ENCODE results near the gene TMEM151A.

The TMEM151A gene

DNA sequence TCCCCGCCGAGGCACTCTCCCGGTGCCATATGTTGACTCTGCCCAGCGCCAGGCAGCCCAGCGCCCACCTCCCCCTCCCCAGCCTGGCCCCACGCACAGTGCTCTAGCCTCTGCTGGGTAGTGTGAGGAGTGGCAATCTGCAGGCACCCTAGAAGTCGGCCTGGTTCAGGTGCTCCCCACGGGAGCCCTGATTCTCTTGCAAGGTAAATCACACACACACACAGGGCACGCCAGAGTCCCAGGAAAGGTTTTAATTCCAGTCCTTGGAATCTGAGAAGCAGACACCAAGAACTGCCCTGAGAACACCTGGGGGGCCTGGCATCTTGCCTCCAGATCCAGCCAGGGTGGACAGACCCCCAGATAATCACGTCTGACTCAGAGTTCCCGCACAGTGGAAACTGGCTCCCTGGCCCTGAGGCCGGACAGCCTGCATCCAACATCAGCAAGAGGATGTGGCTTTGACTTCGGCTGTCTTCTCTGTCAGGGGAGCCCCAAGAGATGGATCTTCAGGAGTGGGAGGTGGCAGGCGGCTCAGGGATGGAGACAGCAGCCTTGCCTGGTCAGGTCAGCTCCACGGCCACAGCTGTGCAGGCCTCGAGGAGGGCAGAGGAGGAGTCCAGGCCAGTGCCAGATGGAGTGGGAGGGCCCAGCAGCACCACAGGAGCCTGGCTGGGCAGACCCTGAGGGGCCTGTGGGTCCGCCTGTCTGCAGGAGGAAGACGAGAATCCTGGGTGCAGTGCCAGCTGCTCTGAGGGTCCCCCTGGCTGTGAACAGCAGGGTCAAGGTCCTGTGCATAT is 45.6 kb downstream of the TMEM151A start:
- DNase-seq (ENCODE audit: low spot score) = no peak

DNA sequence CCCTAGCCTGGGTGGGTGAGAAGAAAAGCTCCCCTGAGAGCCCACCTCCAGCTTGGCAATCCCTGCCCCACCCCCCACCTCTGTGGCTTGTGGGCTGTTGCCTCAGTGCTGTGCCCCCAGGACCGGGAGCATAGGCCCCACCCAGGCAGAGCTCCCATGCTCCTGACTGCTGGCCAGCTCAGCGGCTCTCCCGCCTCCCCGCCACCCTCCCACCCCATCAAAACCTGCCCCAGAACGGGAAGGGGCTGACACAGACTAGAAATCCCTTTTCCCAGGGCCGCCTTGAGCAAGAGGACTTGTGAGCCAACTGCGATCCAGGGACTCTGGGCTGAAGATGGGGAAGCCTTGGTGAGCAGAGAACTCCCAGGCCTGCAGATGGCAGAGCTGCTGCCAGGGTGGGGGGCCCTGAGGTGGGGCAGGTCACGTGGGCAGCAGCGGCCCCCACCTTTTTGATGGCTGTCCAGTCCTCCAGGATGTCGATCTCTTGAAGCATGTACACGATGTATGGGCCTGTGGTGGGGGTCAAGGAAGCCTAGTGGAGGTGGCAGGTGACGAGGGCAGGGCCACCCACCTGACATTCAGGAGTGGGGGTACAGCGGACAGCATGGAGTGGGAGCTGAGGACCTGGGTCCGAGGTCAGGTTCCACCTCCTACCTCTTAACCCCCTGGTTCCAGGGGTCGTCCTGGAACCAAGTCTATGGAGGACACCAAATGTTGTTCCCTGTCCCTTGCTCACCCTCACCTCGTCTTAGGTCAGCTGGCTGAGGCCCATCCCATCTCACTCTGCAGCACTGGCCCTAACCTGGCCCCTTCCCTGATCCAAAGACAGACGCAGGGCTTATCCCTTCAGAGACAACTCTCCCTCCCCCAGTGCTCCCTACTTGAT is 46.8 kb downstream of the TMEM151A start:
- no peak for DNase-seq (ENCODE audit: low spot score)

DNA sequence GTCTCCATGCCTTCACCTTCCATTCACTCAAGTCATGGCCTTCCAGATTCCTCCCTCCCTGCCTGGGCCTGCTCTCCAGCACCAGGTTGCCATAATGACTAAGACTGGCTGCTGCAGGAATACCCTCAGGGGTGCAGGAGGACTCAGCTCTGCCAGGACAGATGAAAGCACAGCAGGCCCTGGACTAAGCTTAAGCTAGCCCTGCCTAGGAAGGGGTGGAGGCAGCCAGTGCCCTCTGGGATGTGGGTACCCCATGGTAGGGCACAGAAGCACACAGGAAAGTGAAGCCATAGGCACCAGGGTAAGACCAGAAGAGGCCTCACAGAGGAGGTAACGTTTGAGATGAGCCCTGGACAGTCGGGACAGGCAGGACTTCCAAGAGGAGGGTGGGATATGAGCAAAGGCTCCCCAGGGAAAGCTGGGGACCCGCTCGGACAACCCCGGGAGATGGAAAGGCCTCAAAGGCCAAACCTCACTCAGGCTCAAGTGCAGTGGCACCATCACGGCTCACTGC is 47.5 kb downstream of the TMEM151A start:
- DNase-seq (ENCODE audit: low spot score) = no peak

DNA sequence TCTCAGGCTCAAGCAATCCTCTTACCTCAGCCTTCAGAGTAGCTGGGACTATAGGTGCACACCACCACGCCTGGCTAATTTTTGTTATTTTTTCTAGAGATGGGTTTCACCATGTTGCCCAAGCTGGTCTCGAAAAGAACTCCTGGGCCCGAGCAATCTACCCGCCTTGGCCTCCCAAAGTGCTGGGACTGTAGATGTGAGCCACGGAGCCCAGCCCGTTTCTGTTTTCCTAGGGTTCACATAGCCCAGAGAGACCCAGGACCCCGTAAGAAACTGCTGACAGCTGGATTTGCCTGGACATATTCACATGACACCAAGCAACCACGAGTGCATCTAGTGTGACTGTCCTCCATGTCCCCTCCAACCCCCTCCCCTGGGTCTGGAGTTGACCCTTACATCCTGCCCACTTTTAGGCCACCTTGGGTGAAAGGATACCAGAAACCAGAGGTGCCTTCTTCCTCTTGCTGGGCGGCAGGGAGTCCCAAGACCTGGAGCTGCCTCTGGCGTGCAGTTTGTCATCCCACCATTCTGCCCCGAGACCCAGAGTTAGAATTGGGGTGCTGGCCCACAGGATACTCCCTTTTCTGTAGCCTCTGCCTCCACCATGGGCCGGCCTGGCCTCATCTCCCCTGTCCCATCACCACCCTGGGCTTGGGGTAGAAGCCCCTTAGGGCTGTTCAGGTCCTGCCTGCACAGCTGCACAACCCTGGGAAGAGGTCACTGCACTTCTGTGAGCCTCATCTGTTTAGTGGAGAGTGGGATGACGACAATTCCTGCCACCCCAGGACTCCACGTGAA is 48.2 kb downstream of the TMEM151A start:
- DNase-seq (ENCODE audit: low spot score) = no peak

DNA sequence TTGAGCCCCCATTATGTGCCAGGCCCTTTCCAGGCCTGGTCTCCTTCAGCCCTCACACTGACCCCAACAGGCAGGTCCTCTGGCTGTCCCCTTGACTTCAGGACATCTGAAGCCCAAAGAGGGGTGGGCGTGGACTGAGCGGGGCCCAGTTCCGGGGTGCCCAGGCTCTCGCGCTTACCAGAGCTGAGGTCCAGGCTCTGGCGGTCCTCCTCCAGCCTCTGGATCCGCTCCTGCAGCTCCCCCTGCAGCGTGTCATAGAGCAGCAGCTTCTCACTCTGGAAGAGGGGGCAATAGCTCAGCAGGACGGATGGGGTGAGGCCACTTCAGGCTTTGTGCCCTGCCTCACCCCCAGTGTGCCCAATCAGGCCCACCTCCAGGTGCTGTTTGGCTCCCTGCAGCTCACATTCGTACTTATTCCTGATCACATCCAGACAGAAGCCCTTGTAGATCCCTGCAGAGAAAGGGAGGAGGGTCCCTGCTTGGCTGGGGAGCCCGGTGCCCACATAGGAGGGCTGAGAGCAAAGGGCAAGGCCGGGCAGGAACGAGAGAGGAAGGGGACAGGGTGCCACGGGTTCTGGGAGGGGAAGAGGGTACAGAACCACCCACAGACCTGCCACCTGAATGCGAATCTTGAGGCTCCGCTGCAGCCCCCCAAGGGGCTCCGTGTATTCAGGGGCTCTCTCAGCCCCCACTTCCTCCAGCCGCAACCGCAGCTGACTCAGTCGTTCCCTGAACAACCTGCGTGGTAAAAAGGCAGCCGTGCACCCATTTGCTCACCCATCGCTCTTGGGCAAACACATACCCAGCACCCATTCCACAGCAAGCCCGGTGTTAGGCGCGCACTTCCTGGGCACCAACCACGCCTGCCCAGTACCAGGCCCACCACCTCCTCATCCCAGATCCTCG is 49.2 kb downstream of the TMEM151A start:
- no peak for DNase-seq (ENCODE audit: low spot score)

DNA sequence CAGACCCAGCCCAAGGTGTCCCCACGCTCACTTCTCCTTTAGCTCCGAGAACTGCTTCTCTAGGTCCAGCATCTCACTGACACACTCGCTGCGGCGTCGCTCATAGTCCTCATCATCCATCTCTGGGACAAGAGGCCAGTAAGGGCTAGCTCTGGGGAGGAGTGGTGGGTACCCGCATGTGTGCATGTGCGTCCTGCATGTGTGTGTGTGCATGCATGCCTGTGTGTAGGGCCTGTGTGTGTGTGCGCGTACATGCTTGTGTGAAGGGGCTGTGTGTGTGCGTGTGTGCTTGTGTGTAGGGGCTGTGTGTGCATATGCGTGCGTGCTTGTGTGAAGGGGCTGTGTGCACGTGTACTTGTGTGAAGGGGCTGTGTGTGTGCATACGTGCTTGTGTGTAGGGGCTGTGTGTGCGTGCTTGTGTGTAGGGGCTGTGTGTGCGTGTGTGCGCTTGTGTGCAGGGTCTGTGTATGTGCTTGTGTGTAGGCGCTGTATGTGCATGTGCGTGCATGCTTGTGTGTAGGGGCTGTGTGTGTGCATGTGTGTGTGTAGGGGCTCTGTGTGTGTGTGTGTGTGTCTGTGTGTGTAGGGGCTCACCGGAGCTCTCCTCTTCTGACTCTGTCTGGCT is 49.9 kb downstream of the TMEM151A start:
- DNase-seq (ENCODE audit: low spot score) = no peak

DNA sequence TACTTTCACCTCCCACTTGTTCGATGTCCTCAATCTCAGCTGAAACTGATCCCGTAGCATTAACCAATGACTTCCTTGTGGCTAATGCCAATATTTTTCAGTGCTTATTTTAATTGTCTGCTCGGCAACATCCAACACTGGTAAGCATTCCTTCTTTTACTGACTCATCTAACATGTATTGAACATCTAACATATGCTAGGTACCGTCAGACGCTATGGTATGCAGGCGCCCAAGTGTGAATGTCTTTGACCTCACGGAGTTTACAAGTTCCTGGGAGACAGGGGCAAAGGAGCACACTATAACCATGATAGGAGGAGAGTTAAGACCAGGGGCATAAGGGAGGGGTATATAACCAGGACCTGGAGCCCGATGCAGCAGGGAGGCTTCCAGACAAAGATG is 51.5 kb downstream of the TMEM151A start:
- no peak for DNase-seq (ENCODE audit: low spot score)

DNA sequence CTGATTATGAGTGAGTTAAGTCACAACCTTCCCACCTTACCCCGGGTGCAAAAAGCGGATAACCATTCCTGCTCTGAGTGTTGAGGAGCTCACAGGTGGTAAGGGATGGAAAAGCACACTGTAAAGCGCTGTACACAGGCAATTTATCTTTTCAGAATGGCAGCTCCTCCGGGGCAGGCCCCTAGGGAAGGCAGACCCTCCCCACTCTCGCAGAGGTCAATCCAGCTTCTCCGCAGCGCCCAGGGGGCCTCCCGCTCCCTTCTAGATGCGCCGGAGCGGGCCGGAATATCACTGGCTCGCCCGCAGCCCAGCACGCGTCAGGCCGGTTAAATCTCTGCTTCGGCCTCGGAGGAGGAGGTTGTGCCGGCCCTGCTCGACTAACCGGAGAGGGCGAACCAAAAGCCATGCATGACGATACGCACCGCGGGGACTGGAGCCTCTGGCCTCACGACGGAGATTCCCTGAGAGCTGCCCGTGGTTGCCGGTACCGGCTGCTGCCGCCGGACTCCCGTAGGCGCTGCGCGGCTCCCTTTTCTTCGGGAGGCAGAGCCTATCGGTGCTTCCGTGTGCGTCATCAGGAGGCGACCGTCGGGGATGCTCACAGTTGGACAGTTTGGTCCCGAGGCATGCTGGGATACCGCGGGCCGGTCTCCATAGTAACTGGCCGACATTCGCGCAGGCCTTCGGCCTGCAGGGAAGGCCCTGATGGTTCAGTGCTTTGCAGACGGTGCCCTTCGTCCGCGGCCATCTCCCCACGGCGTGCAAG is 53.0 kb downstream of the TMEM151A start, which contains the start of gene BRMS1:
Gene BRMS1 (minus strand): TSS at position 555 of the 766 bp plus-strand sequence. CDS start 2,870 bp downstream, outside the sequence.
- DNase-seq (ENCODE audit: low spot score) = peak; percentile 98

DNA sequence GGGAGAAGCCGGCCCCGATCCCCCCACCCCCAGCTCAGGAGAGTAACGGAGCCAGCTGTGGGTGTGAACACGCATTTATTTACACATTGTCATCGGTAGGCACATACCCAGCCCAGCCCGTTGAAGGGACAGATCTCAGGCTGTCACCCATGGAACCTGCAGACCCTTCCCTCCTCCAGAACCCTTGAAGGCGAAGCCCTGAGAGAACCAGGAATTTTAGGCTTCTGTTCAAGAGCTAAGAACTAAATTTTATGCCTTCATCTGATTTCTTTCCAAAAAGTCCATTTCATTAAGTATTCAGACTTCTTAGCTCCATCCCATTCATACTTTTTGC is 53.6 kb downstream of the TMEM151A start:
- DNase-seq (ENCODE audit: low spot score) = no peak

Data from hematopoietic multipotent progenitor cell treated with erythropoietin and hydrocortisone succinate and interleukin-3 and kit ligand, for 17 days (in vitro differentiated cells).